HG02642 (cell line): ENCODE results near the gene TBC1D10A.

Source experiments
- ATAC-seq: cut with Tn5 transposase; IDR thresholded peaks from one replicate; pipeline ENCODE4 v1.9.1; 2021; ENCODE audit warnings: mild to moderate bottlenecking; ENCODE audit not compliant: unreplicated experiment, poor library complexity

The TBC1D10A gene

DNA sequence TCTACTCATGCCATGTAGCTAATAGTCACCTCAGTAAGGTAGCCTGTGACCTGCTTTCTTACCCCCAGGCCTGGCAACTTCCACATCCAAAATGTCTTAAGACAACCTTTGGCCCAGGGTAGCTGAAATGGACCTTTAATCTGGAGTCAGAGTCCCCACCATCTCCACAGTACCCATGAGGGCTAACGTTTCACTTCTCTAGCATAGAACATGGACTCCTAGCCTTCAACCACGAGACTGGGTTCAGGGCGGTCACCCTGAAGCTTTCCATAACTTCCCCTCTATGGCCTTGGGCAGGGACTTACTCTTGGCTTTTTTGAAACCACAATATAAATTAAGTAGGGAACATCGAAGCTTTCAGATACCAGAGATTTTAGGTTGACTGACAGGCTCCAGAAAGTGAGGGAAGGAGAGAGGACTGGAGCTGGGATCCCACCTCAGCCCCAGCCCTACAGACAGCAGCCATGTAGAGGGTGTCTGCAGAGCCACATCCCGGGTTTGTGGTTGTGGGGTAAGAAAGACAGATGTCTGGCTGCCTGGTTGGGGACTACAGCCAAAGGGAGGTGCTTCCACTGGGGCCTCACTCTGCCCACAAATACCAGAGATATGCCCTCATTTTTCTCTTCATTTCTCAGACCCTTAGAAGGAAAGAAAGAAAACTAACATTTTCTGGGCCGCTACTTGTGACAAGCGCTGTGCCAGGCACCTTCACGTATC, 2.6 kb downstream of the TBC1D10A start:
- no peak for ATAC-seq

GRCh38 chr22:30323246-30323645, 3.5 kb downstream of the TBC1D10A start:
- ATAC-seq, result no peak

DNA sequence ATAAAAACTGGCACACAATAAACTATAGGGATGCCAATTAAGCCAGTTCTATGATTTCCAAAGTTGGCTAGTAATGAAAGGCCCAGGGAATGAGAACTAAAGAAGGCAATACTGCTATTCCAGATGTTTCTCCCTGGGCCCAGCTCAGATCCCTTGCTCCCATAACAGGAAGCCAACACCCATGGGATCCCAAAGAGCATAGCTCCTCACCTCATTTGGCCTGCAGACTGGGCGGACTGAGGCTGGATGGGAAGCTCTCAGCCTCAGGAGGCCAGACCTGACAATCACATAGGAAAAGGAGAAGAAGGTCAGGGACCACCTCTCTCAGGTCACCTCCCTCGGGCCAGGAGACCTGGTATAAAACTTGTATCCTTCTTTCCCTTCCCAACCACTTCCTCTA, 5.3 kb downstream of the TBC1D10A start:
- ATAC-seq, result no peak

DNA sequence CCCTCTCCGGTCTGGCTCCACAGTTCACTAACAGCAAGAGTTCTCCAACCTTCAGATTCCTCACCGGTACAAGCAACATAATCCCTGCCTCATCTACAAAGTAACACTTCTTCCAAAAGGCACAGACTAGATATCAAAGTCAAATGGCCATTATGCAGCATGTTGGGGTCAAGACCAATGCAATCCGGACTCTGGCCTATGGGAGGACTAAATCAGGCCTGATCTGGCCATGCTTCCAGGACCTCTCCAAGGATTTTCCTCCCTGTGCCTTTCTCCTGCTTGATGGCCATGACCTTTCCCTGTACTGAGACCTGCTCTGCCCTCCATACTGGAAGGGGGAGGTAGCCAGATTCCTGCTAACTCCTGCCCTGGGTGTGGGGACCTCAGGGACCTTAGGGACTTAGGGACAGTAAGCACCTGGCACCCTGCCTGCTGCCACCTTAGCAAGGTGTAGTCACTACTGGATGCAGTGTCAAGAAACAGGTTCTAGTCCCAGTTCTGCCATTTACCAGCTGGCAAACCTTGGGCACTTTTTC, 6.7 kb downstream of the TBC1D10A start:
- ATAC-seq, result no peak

DNA sequence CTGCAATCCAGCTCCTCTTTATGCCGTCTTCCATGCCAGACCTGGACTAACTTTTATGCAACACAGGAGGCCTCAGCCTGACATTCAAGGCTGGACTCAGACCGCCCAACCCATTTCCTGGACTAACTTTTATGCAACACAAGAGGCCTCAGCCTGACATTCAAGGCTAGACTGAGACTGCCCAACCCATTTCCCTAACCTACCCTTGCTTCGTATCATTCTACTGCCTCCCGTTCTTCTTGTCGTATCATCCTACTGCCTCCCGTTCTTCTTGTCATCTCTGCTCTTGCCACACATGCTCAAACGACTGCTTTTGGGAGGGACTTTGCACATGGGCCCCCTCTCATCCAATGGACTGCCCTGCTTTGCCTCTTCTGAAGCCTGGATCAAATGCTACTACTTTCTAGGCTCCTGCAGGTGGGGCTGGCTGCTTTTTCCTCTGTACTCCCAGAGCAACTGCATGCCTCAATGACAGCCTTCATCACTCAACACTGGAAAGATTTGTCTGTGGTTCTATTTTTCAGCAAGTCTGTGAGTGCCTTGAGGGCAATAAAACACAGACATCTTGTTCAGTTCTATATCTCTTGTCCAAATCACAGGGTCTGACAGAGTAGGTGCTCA, 7.8 kb downstream of the TBC1D10A start:
- ATAC-seq, result no peak

GRCh38 chr22:30317778-30318177, 9.0 kb downstream of the TBC1D10A start:
- no peak for ATAC-seq

DNA sequence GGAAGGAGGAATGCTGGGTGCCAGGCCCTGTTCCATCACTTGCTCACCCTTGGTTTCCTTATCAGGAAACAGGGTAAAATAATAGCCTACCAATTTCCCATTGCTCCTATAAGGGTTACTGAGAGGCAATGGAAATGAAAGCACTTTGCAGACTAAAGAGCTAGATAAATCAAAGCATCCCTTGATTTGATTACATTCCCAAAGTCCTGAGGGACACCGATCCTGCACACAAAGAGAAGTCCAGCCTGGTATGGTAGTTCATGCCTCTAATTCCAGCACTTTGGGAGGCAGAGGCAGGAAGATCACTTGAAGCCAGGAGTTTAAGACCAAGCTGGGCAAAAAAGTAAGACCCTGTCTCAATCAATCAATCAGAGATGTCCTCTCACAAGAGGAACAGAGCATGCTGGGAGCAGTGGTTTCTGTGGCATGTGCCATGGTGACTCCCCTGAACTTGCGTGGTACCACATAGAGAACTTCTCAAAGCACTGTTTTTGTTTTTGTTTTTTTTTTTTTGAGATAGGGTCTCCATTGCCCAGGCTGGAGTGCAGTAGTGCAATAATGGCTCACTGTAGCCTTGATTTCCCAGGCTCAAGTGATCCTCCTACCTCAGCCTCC, 10.7 kb downstream of the TBC1D10A start:
- no peak for ATAC-seq

DNA sequence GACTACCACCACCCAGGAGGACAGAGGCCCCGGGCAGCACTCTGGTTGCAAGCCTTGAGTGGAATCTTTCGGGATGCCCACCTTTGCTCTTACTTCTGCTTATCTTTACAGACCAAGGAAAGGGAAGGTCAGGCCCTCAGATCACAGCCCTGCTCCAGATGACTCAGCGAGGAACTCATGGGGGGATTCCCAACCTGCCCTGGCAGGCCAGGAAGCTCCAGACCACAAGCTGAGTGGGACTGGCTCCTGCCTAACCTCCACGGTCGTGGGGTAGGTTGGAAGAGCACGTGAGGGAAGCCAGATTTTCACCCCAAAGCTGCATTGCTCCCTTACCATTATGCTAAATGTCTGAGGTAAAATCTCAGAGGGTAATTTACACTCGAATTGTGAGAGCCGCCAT, 11.8 kb downstream of the TBC1D10A start:
- ATAC-seq, result no peak

GRCh38 chr22:30313527-30314363, 13.0 kb downstream of the TBC1D10A start:
- no peak for ATAC-seq

GRCh38 chr22:30312053-30312452, 14.7 kb downstream of the TBC1D10A start:
- no peak for ATAC-seq

- ATAC-seq, result no peak
Measured at GRCh38 chr22:30310881-30311771, 15.6 kb downstream of the TBC1D10A start.

- peak; percentile 33 for ATAC-seq
Measured at GRCh38 chr22:30309951-30310741, 16.6 kb downstream of the TBC1D10A start.

DNA sequence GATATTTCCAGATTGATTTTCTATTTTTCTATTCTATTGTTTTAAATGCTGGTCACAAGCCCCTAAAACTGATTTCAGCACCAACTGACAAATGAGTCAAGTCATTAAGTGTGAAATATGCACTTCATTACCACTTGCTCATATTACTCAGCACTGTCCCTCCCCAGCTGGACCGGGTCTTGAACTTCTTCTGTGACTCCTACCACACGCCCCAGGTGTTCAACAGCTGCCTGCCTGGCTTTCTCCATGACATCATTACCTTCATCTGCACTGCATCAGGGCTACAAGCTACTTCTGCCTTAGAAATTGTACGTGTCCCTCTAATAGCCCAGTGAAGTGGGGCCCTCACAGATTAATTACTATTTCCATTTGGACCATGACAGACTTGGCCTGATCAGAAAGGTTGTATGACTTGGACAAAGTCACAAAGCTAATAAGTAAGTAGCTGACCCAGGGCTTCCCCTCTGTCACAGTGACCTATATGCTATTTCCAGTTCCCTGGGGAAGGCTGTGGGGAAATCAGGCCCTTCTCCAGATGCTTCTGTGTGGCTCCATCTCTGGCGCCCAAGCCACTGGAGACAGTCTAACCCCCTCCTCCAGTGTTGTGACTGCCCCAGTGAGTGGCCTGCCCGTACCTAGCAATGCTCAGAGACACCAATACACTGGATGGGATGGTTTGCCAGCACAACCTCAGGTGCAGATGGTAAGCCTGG, 18.1 kb downstream of the TBC1D10A start:
- peak; percentile 46 for ATAC-seq

GRCh38 chr22:30308093-30308492, 18.6 kb downstream of the TBC1D10A start:
- ATAC-seq, result no peak

GRCh38 chr22:30307041-30307574, 19.6 kb downstream of the TBC1D10A start:
- ATAC-seq, result no peak

GRCh38 chr22:30306627-30307011, 20.1 kb downstream of the TBC1D10A start:
- no peak for ATAC-seq

DNA sequence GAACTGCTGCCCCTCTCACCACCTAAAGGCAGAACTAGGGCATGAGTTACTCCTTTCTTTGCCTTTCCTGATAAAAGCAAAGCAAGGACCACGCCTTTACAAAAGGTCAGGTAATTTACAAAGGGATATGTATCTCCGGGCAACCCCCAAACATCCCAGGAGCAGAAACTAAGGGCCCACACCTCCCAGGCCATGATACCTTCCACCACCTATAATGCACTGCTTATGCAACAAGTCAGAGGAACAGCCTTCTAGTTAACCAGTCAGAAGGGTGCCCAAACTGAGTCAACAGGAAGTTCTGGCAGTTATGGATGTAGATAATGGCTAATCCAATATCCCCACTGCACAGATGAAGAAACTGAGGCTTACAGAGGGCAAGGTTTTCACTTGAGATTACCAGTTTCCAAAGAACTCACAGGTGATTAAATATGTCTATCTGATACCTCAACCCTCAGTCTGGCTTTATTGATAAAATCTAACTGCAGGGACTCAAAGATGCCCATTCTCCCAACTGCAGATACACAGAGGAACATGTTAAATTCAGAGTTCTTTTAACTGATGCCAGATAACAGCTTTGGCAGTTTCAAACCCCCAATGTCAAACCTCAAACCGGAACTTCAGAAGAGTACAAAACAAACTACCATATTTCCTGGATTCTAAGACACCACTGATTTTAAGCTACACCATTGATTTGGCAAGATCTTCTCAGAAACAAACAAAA, 20.7 kb downstream of the TBC1D10A start:
- no peak for ATAC-seq
